WTC11 (cell line): Measurements from ENCODE around the gene GLMN. TPM values are rescaled to one million over a fixed set of nuclear protein-coding genes. Genes with fewer than 3 reads are reported as not detected.
A peak's percentile ranks its signal among the peaks of the same experiment; 100 is the strongest.
"Not testable (repeated sequence)": the region's sequence is repeated elsewhere in the genome, so short reads cannot be mapped to it uniquely, and the experiment has no call there.

ENCODE experiments used
- ATAC-seq: fragments of 200-7000 bp; cut with Tn5 transposase; 2 replicates; pipeline ENCODE4 v1.10.0; 2021; ENCODE audit warnings: mild to moderate bottlenecking, moderate library complexity
- CTCF ChIA-PET: fragments of 300-600 bp; sonication (Branson Sonifier 250); formaldehyde crosslinking; loops from one replicate; lab custom pipeline; 2021; ENCODE audit warnings: antibody characterized with exemption; lab: Charles Lee
- POLR2A ChIA-PET: fragments of 350-600 bp; sonication (Branson Sonifier 250); formaldehyde crosslinking; loops from one replicate; lab custom pipeline; 2021; ENCODE audit warnings: antibody characterized with exemption; lab: Charles Lee
- DNase-seq: peaks from one replicate; pipeline ENCODE4 v3.0.0; 2021; ENCODE audit warnings: low spot score
- H3K27ac Mint-ChIP-seq: 2 replicates; pipeline ENCODE4 v1.8.0; 2021; ENCODE audit warnings: mixed read lengths
- H3K27me3 Mint-ChIP-seq: 2 replicates; pipeline ENCODE4 v1.8.0; 2021; ENCODE audit warnings: low read depth, mild to moderate bottlenecking, moderate library complexity, mixed read lengths
- H3K36me3 Mint-ChIP-seq: 2 replicates; pipeline ENCODE4 v1.8.0; 2021; ENCODE audit warnings: mixed read lengths
- H3K4me1 Mint-ChIP-seq: 2 replicates; pipeline ENCODE4 v1.8.0; 2022; ENCODE audit warnings: mixed read lengths
- H3K4me3 Mint-ChIP-seq: 2 replicates; pipeline ENCODE4 v1.8.0; 2021; ENCODE audit warnings: mild to moderate bottlenecking, moderate library complexity, mixed read lengths
- H3K9me3 Mint-ChIP-seq: 2 replicates; pipeline ENCODE4 v1.8.0; 2021; ENCODE audit warnings: mixed read lengths
- FOXP1 ChIP-seq: sonication (generic); formaldehyde crosslinking; IDR thresholded peaks from 2 replicates; pipeline ENCODE4 v1.8.0; 2022; ENCODE audit warnings: missing genetic modification reagents, mild to moderate bottlenecking, moderate library complexity, borderline replicate concordance
- MXD4 ChIP-seq: fragments of 250-450 bp; sonication (Bioruptor Pico); IDR thresholded peaks from 2 replicates; pipeline ENCODE4 v1.8.0; 2021; ENCODE audit warnings: mild to moderate bottlenecking, moderate library complexity, borderline replicate concordance
- MYBL2 ChIP-seq: sonication (generic); formaldehyde crosslinking; IDR thresholded peaks from 2 replicates; pipeline ENCODE4 v1.8.1; 2023; ENCODE audit warnings: mild to moderate bottlenecking, moderate library complexity, missing genetic modification reagents
- NFATC4 ChIP-seq: fragments of 250-450 bp; sonication (Bioruptor Pico); IDR thresholded peaks from 2 replicates; pipeline ENCODE4 v1.9.0; 2021; ENCODE audit warnings: mild to moderate bottlenecking
- NFE2L1 ChIP-seq: sonication (generic); formaldehyde crosslinking; IDR thresholded peaks from 2 replicates; pipeline ENCODE4 v1.8.1; 2023; ENCODE audit warnings: missing genetic modification reagents
- NR3C1 ChIP-seq: sonication (generic); formaldehyde crosslinking; conservative IDR thresholded peaks from 2 replicates; pipeline ENCODE4 v1.8.1; 2023; ENCODE audit warnings: low read depth, mild to moderate bottlenecking, missing genetic modification reagents
- TP53 ChIP-seq: sonication (generic); formaldehyde crosslinking; IDR thresholded peaks from 2 replicates; pipeline ENCODE4 v1.8.1; 2023; ENCODE audit warnings: mild to moderate bottlenecking, missing genetic modification reagents
- total RNA-seq: library from RNA; stranded (reverse); gene quantifications from 3 replicates; pipeline ENCODE4 v1.2.3, GENCODE V29; 2021
- TF ChIP-seq, protein P1 (sequence below): sonication (generic); formaldehyde crosslinking; IDR thresholded peaks from 2 replicates; pipeline ENCODE4 v1.8.0; 2022; ENCODE audit warnings: mild to moderate bottlenecking, missing genetic modification reagents
- TF ChIP-seq, protein P2 (sequence below): sonication (generic); formaldehyde crosslinking; IDR thresholded peaks from 2 replicates; pipeline ENCODE4 v1.8.0; 2023; ENCODE audit warnings: missing genetic modification reagents
- TF ChIP-seq, protein P3 (sequence below): sonication (generic); formaldehyde crosslinking; IDR thresholded peaks from 2 replicates; pipeline ENCODE4 v1.8.1; 2022; ENCODE audit warnings: mild to moderate bottlenecking, moderate library complexity, missing genetic modification reagents
- TF ChIP-seq, protein P4 (sequence below): sonication (generic); formaldehyde crosslinking; IDR thresholded peaks from 2 replicates; pipeline ENCODE4 v1.8.1; 2023; ENCODE audit warnings: mild to moderate bottlenecking, missing genetic modification reagents, moderate library complexity
- TF ChIP-seq, protein P5 (sequence below): sonication (generic); formaldehyde crosslinking; IDR thresholded peaks from 2 replicates; pipeline ENCODE4 v1.8.0; 2022; ENCODE audit warnings: mild to moderate bottlenecking, missing genetic modification reagents
- TF ChIP-seq, protein P6 (sequence below): fragments of 200-600 bp; IDR thresholded peaks from 2 replicates; pipeline ENCODE4 v1.8.0; 2022; ENCODE audit warnings: antibody characterized with exemption
- TF ChIP-seq, protein P7 (sequence below): fragments of 250-450 bp; sonication (Bioruptor Pico); IDR thresholded peaks from 2 replicates; pipeline ENCODE4 v1.9.0; 2021; ENCODE audit warnings: mild to moderate bottlenecking

The GLMN gene
- total RNA-seq, 1 experiment from 2014 or later = 20.9 TPM

DNA sequence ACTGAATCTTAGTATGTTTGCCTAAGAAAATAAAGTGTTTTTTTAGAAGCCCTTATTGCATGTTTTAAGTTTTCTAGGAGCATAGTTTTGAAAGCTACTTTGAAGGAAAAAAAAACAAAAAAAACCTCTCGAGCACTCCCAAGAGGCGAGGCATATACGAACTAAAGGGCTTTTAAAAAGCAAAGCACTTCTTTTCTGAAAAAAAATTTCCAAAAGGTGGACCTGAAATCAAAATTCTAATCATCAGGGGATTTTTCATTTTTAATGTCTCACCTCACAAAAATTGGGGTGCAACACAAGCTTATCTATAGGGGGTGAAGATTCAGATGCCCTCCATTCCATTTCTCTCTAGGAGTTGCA is 594 bp downstream of the GLMN start:
- CTCF ChIA-PET = interaction anchor here (0.5 to 1.0 kb wide), 2 partner anchors 188 to 292 kb away, joined by 3 to 4 read pairs; partner anchors contain the start of gene GFI1
- peaks cover 13% of the 10 kb centered on the region for H3K4me1 Mint-ChIP-seq
- POLR2A ChIA-PET = interaction anchor here (0.8 to 1.1 kb wide), 2 partner anchors 19 to 218 kb away, joined by 3 to 4 read pairs; partner anchors contain the start of gene BTBD8
- peaks cover 4% of the 10 kb centered on the region for H3K9me3 Mint-ChIP-seq
- no peak for TF ChIP-seq NFATC4 (CRISPR knock-in tag)
- no peak for TF ChIP-seq NFE2L1 (CRISPR knock-in tag)
- TF ChIP-seq NR3C1 = no peak
- TF ChIP-seq, protein P1, sequence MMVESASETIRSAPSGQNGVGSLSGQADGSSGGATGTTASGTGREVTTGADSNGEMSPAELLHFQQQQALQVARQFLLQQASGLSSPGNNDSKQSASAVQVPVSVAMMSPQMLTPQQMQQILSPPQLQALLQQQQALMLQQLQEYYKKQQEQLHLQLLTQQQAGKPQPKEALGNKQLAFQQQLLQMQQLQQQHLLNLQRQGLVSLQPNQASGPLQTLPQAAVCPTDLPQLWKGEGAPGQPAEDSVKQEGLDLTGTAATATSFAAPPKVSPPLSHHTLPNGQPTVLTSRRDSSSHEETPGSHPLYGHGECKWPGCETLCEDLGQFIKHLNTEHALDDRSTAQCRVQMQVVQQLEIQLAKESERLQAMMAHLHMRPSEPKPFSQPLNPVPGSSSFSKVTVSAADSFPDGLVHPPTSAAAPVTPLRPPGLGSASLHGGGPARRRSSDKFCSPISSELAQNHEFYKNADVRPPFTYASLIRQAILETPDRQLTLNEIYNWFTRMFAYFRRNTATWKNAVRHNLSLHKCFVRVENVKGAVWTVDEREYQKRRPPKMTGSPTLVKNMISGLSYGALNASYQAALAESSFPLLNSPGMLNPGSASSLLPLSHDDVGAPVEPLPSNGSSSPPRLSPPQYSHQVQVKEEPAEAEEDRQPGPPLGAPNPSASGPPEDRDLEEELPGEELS (CRISPR knock-in tag) = no peak
- TF ChIP-seq, protein P2, sequence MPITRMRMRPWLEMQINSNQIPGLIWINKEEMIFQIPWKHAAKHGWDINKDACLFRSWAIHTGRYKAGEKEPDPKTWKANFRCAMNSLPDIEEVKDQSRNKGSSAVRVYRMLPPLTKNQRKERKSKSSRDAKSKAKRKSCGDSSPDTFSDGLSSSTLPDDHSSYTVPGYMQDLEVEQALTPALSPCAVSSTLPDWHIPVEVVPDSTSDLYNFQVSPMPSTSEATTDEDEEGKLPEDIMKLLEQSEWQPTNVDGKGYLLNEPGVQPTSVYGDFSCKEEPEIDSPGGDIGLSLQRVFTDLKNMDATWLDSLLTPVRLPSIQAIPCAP = no peak
- TF ChIP-seq, protein P3, sequence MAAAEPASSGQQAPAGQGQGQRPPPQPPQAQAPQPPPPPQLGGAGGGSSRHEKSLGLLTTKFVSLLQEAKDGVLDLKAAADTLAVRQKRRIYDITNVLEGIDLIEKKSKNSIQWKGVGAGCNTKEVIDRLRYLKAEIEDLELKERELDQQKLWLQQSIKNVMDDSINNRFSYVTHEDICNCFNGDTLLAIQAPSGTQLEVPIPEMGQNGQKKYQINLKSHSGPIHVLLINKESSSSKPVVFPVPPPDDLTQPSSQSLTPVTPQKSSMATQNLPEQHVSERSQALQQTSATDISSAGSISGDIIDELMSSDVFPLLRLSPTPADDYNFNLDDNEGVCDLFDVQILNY (CRISPR knock-in tag) = no peak
- no peak for TF ChIP-seq MYBL2 (CRISPR knock-in tag)
- TF ChIP-seq FOXP1 (CRISPR knock-in tag) = no peak
- TF ChIP-seq, protein P4, sequence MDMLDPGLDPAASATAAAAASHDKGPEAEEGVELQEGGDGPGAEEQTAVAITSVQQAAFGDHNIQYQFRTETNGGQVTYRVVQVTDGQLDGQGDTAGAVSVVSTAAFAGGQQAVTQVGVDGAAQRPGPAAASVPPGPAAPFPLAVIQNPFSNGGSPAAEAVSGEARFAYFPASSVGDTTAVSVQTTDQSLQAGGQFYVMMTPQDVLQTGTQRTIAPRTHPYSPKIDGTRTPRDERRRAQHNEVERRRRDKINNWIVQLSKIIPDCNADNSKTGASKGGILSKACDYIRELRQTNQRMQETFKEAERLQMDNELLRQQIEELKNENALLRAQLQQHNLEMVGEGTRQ = no peak
- TF ChIP-seq, protein P5, sequence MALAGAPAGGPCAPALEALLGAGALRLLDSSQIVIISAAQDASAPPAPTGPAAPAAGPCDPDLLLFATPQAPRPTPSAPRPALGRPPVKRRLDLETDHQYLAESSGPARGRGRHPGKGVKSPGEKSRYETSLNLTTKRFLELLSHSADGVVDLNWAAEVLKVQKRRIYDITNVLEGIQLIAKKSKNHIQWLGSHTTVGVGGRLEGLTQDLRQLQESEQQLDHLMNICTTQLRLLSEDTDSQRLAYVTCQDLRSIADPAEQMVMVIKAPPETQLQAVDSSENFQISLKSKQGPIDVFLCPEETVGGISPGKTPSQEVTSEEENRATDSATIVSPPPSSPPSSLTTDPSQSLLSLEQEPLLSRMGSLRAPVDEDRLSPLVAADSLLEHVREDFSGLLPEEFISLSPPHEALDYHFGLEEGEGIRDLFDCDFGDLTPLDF = no peak
- H3K4me3 Mint-ChIP-seq = peak overlapping the region; percentile 95
- H3K36me3 Mint-ChIP-seq = peaks cover 40% of the 10 kb centered on the region
- H3K27ac Mint-ChIP-seq = peak overlapping the region; percentile 98
- no peaks in the 10 kb centered on the region for H3K27me3 Mint-ChIP-seq
- DNase-seq = no peak
- no peak for ATAC-seq

DNA sequence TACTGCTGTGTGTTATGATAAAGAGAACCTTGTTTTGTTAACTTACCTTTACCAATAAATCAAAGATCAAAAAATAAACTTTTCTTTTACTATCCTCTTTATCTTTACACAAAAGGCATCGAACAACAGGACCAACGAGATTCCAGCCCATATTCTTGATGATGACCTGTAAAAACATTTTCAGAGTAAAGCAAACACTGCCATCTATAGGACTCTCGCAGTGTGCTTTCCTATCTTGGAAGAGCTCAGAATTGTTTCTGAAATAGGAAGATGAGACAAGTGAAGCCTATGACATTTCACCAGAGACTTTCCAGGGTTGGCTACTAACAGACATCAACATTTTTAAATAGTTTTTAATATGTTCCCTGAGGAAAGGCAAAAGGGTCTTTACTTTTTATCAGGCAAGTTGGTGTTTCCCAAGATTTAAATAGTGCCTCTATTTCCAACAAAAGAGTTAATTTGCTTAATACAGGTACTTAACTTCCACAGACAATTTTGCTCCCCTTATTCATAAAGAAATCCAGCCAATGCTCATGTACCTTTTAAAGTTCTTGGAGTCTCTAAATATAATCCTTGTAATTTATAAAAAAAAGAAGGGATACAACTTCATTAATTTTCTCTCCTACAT is 7.3 kb downstream of the GLMN start:
- ChIA-PET POLR2A (interaction anchor here (0.5 kb wide), 2 partner anchors 198 to 520 kb away, joined by 3 to 4 read pairs; no protein-coding TSS in a partner anchor), CTCF (interaction anchor here (0.5 to 1.5 kb wide), 22 partner anchors 9 to 737 kb away, joined by 3 to 40 read pairs (median 4); no protein-coding TSS in a partner anchor)
- H3K27me3 Mint-ChIP-seq = no peaks in the 10 kb centered on the region
- DNase-seq (no peak), ATAC-seq (peak; percentile 75)
- no peak overlapping the region for H3K4me3 Mint-ChIP-seq
- no peak overlapping the region; the same call in 1 of the 2 replicates for H3K27ac Mint-ChIP-seq
- H3K9me3 Mint-ChIP-seq = peaks cover 4% of the 10 kb centered on the region
- H3K36me3 Mint-ChIP-seq = peaks cover 54% of the 10 kb centered on the region
- peaks cover 2% of the 10 kb centered on the region; the same call in 1 of the 2 replicates for H3K4me1 Mint-ChIP-seq
- TF ChIP-seq, protein P6, sequence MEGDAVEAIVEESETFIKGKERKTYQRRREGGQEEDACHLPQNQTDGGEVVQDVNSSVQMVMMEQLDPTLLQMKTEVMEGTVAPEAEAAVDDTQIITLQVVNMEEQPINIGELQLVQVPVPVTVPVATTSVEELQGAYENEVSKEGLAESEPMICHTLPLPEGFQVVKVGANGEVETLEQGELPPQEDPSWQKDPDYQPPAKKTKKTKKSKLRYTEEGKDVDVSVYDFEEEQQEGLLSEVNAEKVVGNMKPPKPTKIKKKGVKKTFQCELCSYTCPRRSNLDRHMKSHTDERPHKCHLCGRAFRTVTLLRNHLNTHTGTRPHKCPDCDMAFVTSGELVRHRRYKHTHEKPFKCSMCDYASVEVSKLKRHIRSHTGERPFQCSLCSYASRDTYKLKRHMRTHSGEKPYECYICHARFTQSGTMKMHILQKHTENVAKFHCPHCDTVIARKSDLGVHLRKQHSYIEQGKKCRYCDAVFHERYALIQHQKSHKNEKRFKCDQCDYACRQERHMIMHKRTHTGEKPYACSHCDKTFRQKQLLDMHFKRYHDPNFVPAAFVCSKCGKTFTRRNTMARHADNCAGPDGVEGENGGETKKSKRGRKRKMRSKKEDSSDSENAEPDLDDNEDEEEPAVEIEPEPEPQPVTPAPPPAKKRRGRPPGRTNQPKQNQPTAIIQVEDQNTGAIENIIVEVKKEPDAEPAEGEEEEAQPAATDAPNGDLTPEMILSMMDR = 0 out of 2 replicates have a peak, but pooled peaks have one; percentile 21
- TF ChIP-seq, protein P7, sequence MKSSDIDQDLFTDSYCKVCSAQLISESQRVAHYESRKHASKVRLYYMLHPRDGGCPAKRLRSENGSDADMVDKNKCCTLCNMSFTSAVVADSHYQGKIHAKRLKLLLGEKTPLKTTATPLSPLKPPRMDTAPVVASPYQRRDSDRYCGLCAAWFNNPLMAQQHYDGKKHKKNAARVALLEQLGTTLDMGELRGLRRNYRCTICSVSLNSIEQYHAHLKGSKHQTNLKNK = no peak
- no peak for TF ChIP-seq TP53 (CRISPR knock-in tag)
- no peak for TF ChIP-seq MXD4 (CRISPR knock-in tag)

DNA sequence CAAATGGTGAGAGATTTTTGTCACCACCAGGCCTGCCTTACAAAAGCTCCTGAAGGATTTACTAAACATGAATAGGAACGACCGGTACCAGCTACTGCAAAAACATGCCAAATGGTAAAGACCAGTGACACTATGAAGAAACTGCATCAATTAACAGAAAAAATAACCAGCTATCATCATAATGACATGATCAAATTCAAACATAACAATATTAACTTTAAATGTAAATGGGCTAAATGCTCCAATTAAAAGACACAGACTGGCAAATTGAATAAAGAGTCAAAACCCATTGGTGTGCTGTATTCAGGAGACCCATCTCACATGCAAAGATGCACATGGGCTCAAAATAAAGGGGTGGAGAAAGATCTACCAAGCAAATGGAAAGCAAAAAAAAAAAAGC is 17.4 kb downstream of the GLMN start:
- H3K4me3 Mint-ChIP-seq, H3K9me3 Mint-ChIP-seq, ATAC-seq, CTCF ChIA-PET, H3K27ac Mint-ChIP-seq, DNase-seq, POLR2A ChIA-PET, H3K4me1 Mint-ChIP-seq, H3K27me3 Mint-ChIP-seq: not testable (repeated sequence)
- H3K36me3 Mint-ChIP-seq = peaks cover 59% of the 10 kb centered on the region

DNA sequence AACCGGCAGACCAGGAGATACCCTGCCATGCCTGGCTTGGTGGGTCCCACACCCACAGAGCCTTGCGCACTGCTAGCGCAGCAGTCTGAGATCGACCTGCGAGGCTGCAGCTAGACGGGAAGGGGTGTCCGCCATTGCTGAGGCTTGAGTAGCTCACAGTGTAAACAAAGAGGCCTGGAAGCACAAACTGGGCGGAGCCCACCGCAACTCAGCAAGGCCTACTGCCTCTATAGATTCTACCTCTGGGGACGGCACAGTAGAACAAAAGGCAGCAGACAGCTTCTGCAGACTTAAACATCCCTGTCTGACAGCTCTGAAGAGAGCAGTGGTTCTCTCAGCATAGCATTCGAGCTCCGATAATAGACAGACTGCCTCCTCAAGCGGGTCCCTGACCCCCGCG is 19.0 kb downstream of the GLMN start:
- H3K27ac Mint-ChIP-seq, DNase-seq, H3K27me3 Mint-ChIP-seq, H3K4me3 Mint-ChIP-seq, H3K4me1 Mint-ChIP-seq, ATAC-seq, POLR2A ChIA-PET, H3K9me3 Mint-ChIP-seq: not testable (repeated sequence)
- peaks cover 45% of the 10 kb centered on the region for H3K36me3 Mint-ChIP-seq
- CTCF ChIA-PET = interaction anchor here (0.6 to 0.8 kb wide), 2 partner anchors 207 to 675 kb away, joined by 3 to 5 read pairs; partner anchors contain the start of gene GFI1
